NCI-H1105 treated with DMSO at 0.1 percent for 48 hours (cell line): Measurements from ENCODE around the gene KIR3DL2.
"Not testable (repeated sequence)": the region's sequence is repeated elsewhere in the genome, so short reads cannot be mapped to it uniquely, and the experiment has no call there.

Experiments used
- DNase-seq: peaks from one replicate; lab custom pipeline; 2025; lab: John Stamatoyannopoulos, UW

KIR3DL2 gene

GRCh38 chr19:54850061-54850640 is at the start of gene KIR3DL2:
KIR3DL2 (plus strand) TSS chr19:54850443; CDS start chr19:54850476, 33 bp downstream.
- not testable (repeated sequence) for DNase-seq

- DNase-seq, result no peak
These were observed 46.8 kb upstream of the KIR3DL2 start, which contains the start of gene KIR2DL4 for GRCh38 chr19:54803410-54803809. KIR2DL4 (plus strand) TSS chr19:54803610; CDS start chr19:54803652, 42 bp downstream.

DNA sequence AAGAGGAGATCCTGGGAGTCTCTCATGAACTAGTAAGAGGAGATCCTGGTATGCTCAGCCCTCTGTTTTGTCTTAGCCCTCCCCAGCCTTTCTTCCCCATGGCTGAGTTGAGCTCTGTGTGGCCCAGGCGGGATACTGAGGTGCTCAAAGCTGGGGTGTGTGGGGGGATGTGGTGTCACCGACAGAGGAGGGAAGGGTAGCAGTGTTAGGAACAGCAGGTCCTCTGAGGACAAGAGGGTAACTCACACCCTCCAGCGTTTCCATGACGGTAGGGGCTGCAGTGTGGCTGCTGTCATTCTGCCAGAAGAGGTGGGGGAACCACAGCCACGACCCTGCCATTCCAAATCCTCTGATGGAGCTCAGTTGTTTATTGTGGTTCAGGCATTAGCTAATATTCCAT is 46.1 kb upstream of the KIR3DL2 start:
- no peak for DNase-seq

GRCh38 chr19:54804571-54804970 is 45.7 kb upstream of the KIR3DL2 start:
- DNase-seq, result no peak

DNA sequence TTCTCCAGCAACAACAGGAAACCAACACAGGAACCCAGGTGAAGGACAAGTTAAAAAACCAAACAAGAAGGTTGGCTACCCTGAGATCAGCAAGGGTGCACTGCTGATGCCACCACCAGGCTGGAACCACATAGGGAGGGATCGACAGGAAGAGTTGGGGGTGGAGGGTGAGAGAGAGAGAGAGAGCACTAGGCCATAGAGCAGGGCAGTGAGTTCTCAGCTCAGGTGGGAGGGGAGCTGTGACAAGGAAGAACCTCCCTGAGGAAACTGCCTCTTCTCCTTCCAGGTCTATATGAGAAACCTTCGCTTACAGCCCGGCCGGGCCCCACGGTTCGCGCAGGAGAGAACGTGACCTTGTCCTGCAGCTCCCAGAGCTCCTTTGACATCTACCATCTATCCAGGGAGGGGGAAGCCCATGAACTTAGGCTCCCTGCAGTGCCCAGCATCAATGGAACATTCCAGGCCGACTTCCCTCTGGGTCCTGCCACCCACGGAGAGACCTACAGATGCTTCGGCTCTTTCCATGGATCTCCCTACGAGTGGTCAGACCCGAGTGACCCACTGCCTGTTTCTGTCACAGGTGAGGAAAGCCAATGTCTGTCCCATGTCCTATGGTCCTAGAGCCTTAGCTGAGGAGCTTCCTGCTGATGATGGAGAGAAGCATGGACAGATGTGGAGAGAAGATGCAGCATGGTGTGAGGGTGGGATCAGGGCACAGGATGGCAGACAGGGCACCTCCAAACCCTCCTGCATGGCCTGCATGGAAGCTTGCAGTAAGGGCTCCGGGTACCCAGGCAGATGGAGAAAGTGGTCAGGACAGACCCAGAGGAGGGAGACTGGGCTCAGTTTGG is 44.4 kb upstream of the KIR3DL2 start:
- DNase-seq, result no peak

- no peak for DNase-seq
These were observed 43.8 kb upstream of the KIR3DL2 start for GRCh38 chr19:54806516-54806838.

- not testable (repeated sequence) for DNase-seq
These were observed 35.7 kb upstream of the KIR3DL2 start for GRCh38 chr19:54814571-54814970.

DNA sequence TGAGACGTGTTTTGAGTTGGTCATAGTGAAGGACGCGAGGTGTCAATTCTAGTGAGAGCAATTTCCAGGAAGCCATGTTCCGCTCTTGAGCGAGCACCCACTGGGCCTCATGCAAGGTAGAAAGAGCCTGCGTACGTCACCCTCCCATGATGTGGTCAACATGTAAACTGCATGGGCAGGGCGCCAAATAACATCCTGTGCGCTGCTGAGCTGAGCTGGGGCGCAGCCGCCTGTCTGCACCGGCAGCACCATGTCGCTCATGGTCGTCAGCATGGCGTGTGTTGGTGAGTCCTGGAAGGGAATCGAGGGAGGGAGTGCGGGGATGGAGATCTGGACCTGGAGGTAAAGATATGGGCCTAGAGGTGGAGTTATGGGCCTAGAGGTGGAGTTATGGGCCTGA is 34.0 kb upstream of the KIR3DL2 start, which contains the start of gene KIR3DL1:
Gene KIR3DL1 (plus strand): TSS at position 218 of the 400 bp plus-strand sequence.
- DNase-seq, result not testable (repeated sequence)

DNA sequence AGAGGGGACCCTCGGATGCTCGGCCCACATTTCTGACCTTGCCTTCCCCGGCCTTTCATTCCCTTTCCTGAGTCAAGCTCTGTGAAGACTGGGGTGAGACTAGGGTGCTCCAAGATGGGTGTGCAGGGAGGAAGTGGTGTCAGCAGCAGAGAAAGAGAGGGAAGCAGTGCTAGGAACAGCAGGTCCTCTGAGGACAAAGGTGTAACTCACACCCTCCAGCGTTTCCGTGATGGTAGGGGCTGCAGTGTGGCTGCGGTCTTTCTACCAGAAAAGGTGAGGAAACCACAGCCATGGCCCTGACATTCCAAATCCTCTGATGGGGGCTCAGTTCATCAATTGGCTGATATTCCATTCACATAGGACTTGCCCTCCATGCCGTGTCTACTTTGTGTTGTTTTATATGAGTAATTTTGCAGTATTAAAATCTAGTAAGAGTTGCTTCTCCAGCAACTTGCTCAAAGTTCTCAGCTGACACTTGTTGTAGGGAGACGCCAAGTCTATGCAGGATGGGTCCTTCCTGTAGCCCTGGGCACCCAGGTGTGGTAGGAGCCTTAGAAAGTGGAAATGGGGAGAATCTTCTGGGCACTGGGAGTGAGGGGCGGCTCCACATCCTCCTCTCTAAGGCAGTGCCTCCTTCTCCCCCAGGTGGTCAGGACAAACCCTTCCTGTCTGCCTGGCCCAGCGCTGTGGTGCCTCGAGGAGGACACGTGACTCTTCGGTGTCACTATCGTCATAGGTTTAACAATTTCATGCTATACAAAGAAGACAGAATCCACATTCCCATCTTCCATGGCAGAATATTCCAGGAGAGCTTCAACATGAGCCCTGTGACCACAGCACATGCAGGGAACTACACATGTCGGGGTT is 32.3 kb upstream of the KIR3DL2 start:
- no peak for DNase-seq

GRCh38 chr19:54824416-54824815 is 25.8 kb upstream of the KIR3DL2 start:
- not testable (repeated sequence) for DNase-seq

DNA sequence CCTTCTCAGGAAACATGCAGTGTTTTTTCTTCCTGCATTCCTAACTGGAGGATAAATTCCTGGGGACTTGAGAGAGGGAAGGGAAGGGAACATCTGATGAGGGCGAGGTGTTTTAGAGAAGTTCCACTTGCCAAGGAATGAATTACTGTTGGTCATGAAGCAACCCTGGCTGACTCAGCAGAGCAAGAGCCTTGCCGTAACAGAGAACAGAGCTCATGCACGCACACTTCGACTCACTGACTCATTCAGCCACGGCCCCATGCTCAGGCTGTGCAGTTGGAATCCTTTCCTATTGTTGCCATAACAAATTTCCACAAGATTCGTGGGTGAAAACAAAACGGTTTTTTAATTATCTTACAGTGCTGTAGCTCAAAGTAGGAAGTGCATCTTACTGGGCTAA is 24.9 kb upstream of the KIR3DL2 start:
- DNase-seq, result not testable (repeated sequence)

DNA sequence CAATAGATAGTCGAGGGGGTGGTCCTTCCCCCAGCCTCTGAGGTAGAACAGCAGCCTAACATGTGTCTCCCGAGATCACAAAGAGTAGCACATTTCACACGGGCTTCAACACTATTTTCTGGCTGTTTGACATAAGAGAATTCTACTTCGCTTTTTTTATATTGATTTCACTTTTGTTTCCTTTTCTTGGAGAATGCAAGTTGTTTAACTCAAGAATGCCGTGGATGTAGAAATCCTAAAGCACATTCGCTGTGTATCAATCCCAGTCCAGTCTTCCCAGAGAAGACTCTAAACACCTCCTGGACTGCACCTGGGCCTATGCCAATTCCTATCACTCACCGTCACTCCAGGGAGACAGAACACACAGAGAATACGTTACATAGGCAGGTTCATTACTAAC is 22.2 kb upstream of the KIR3DL2 start:
- DNase-seq, result not testable (repeated sequence)

DNA sequence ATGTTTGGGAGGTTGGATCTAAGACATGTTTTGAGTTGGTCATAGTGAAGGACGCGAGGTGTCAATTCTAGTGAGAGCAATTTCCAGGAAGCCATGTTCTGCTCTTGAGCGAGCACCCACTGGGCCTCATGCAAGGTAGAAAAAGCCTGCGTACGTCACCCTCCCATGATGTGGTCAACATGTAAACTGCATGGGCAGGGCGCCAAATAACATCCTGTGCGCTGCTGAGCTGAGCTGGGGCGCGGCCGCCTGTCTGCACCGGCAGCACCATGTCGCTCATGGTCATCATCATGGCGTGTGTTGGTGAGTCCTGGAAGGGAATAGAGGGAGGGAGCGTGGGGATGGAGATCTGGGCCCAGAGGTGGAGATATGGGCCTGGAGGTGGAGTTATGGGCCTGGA is 17.7 kb upstream of the KIR3DL2 start, which contains the start of gene KIR2DS4:
Gene KIR2DS4 (plus strand): TSS at position 181 of the 400 bp plus-strand sequence.
- not testable (repeated sequence) for DNase-seq

- not testable (repeated sequence) for DNase-seq
These were observed 15.1 kb upstream of the KIR3DL2 start for GRCh38 chr19:54835126-54835525.

- DNase-seq, result not testable (repeated sequence)
These were observed 12.7 kb upstream of the KIR3DL2 start for GRCh38 chr19:54837522-54837921.

DNA sequence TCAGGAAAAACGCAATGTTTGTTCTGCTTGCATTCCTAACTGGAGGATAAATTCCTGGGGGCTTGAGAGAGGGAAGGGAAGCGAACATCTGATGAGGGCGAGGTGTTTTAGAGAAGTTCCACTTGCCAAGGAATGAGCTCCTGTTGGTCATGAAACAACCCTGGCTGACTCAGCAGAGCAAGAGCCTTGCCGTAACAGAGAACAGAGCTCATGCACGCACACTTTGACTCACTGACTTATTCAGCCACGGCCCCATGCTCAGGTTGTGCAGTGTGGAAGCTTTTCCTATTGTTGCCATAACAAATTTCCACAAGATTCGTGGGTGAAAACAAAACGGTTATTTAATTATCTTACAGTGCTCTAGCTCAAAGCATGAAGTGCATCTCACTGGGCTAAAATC is 7.1 kb upstream of the KIR3DL2 start:
- DNase-seq, result not testable (repeated sequence)

DNA sequence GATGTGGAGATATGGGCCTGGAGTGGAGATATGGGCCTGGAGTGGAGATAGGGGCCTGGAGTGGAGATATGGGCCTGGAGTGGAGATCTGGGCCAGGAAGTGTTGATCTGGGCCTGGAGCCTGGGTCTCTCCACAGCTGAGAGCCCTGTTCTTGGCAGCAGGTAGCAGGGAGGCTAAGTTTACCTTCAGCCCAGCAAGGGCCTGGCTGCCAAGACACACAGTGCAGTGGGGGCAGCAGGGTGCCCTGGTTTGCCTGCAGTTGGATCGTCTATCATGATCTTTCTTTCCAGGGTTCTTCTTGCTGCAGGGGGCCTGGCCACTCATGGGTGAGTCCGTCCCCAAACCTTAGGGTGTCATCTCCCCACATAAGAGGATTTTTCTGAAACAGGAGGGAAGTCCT is 687 bp downstream of the KIR3DL2 start:
- no peak for DNase-seq

DNA sequence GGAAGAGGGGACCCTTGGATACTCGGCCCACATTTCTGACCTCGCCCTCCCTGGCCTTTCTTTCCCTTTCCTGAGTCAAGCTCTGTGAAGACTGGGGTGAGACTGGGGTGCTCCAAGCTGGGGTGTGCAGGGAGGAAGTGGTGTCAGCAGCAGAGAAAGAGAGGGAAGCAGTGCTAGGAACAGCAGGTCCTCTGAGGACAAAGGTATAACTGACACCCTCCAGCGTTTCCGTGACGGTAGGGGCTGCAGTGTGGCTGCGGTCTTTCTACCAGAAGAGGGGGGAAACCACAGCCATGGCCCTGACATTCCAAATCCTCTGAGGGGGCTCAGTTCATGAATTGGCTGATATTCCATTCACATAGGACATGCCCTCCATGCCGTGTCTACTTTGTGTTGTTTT is 1.1 kb downstream of the KIR3DL2 start:
- no peak for DNase-seq

DNA sequence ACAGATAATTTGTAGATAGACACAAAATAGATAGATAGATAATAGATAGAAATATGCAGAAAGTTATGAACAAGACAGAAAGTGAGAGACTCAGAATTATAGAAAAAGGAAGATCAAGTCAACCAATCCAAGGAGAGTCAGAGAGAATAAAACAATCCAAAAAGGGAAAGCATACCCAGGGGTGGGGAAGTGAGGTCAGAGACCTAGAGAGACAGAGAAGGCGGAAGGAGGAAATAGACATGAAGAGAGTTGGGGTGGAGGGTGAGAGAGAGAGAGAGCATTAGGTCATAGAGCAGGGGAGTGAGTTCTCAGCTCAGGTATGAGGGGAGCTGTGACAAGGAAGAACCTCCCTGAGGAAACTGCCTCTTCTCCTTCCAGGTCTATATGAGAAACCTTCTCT is 5.0 kb downstream of the KIR3DL2 start:
- DNase-seq, result not testable (repeated sequence)

DNA sequence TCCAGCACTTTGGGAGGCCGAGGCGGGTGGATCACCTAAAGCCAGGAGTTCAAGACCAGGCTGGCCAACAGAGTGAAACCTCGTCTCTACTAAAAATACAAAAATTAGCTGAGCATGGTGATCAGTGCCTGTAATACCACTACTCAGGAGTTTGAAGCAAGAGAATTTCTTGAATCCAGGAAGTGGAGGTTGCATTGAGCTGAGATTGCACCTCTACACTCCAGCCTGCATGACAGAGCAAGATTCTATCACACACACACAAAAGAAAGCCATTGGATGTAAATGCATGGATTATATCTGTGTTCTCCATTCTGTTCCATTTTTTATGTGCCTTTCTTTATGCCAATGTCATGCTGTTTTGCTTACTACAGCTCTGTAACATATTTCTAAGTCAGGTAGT is 8.2 kb downstream of the KIR3DL2 start:
- DNase-seq, result not testable (repeated sequence)

GRCh38 chr19:54859421-54859820 is 9.2 kb downstream of the KIR3DL2 start:
- DNase-seq, result not testable (repeated sequence)

DNA sequence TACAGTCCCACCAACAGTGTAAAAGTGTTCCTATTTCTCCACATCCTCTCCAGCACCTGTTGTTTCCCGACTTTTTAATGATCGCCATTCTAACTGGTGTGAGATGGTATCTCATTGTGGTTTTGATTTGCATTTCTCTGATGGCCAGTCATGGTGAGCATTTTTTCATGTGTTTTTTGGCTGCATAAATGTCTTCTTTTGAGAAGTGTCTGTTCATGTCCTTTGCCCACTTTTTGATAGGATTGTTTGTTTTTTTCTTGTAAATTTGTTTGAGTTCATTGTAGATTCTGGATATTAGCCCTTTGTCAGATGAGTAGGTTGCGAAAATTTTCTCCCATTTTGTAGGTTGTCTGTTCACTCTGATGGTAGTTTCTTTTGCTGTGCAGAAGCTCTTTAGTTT is 13.2 kb downstream of the KIR3DL2 start:
- DNase-seq, result not testable (repeated sequence)
